HG03025 (cell line): ENCODE data around the gene PDPN.

Source experiments
- ATAC-seq: cut with Tn5 transposase; IDR thresholded peaks from one replicate; pipeline ENCODE4 v1.9.1; 2021; ENCODE audit warnings: mild to moderate bottlenecking, moderate library complexity; ENCODE audit not compliant: unreplicated experiment, low FRiP score

Gene PDPN

GRCh38 chr1:13576926-13577325 is 6.7 kb upstream of the PDPN start:
- ATAC-seq, result no peak

GRCh38 chr1:13577846-13578245 is 5.8 kb upstream of the PDPN start:
- ATAC-seq, result no peak

GRCh38 chr1:13581446-13581845 is 2.2 kb upstream of the PDPN start:
- no peak for ATAC-seq

- no peak for ATAC-seq
Measured at GRCh38 chr1:13582713-13583443, 754 bp upstream of the PDPN start.

- no peak for ATAC-seq
Measured at GRCh38 chr1:13583966-13584791, 547 bp downstream of the PDPN start.

- no peak for ATAC-seq
Measured at GRCh38 chr1:13584876-13585611, 1.4 kb downstream of the PDPN start.

GRCh38 chr1:13585612-13585991 is 2.0 kb downstream of the PDPN start:
- no peak for ATAC-seq

GRCh38 chr1:13586001-13586400 is 2.4 kb downstream of the PDPN start:
- ATAC-seq, result no peak

- ATAC-seq, result no peak
Measured at GRCh38 chr1:13587256-13588030, 3.8 kb downstream of the PDPN start.

GRCh38 chr1:13588946-13589796 is 5.5 kb downstream of the PDPN start:
- ATAC-seq, result no peak

- no peak for ATAC-seq
Measured at GRCh38 chr1:13590486-13590885, 6.9 kb downstream of the PDPN start.

GRCh38 chr1:13593511-13594131 is 10.0 kb downstream of the PDPN start:
- no peak for ATAC-seq

- ATAC-seq, result no peak
Measured at GRCh38 chr1:13595411-13595810, 11.8 kb downstream of the PDPN start.

GRCh38 chr1:13597166-13597565 is 13.5 kb downstream of the PDPN start:
- no peak for ATAC-seq

GRCh38 chr1:13600762-13601453 is 17.3 kb downstream of the PDPN start:
- no peak for ATAC-seq

- no peak for ATAC-seq
Measured at GRCh38 chr1:13604176-13604575, 20.5 kb downstream of the PDPN start.

- no peak for ATAC-seq
Measured at GRCh38 chr1:13604721-13605120, 21.1 kb downstream of the PDPN start.

GRCh38 chr1:13605159-13605558 is 21.5 kb downstream of the PDPN start:
- no peak for ATAC-seq

- no peak for ATAC-seq
Measured at GRCh38 chr1:13607002-13607401, 23.4 kb downstream of the PDPN start.
